Activated B cell treated with CpG ODN at 0.5 μM for 24 hours (primary cell): ENCODE results near the gene SMG6. TPM values are rescaled to one million over a fixed set of nuclear protein-coding genes. Genes with fewer than 3 reads are reported as not detected.

ENCODE experiments used
- ATAC-seq: fragments of 200-7000 bp; cut with Tn5 transposase; one replicate; pipeline ENCODE4 v1.10.0; 2021; ENCODE audit warnings: low read depth, mild to moderate bottlenecking, moderate library complexity
- CTCF ChIA-PET: fragments of 350-600 bp; sonication (Branson Sonifier 250); formaldehyde crosslinking; loops from one replicate; lab custom pipeline; 2021; ENCODE audit warnings: antibody characterized with exemption; lab: Charles Lee
- POLR2A ChIA-PET: fragments of 350-600 bp; sonication (Branson Sonifier 250); formaldehyde crosslinking; loops from one replicate; lab custom pipeline; 2021; ENCODE audit warnings: antibody characterized with exemption; lab: Charles Lee
- DNase-seq: peaks from one replicate; pipeline ENCODE4 v3.0.0; 2022
- H3K27ac Mint-ChIP-seq: one replicate; pipeline ENCODE4 v1.8.0; 2020; ENCODE audit warnings: mixed read lengths
- H3K27me3 Mint-ChIP-seq: one replicate; pipeline ENCODE4 v1.8.0; 2021; ENCODE audit warnings: mixed read lengths
- H3K36me3 Mint-ChIP-seq: one replicate; pipeline ENCODE4 v1.8.0; 2021; ENCODE audit warnings: low read depth, mixed read lengths
- H3K4me1 Mint-ChIP-seq: one replicate; pipeline ENCODE4 v1.8.0; 2021; ENCODE audit warnings: mixed read lengths
- H3K4me3 Mint-ChIP-seq: one replicate; pipeline ENCODE4 v1.8.0; 2020; ENCODE audit warnings: mild to moderate bottlenecking, mixed read lengths
- H3K9me3 Mint-ChIP-seq: one replicate; pipeline ENCODE4 v1.8.0; 2020; ENCODE audit warnings: mixed read lengths
- CTCF ChIP-seq: fragments of 200-600 bp; IDR thresholded peaks from one replicate; pipeline ENCODE4 v1.8.0; 2022; ENCODE audit warnings: antibody characterized with exemption, mild to moderate bottlenecking
- intact Hi-C: fragments of 100-400 bp; cut with micrococcal nuclease; formaldehyde crosslinking; loops from one replicate; pipeline ENCODE4 v1.15.1; 2024
- total RNA-seq: library from RNA; stranded (reverse); gene quantifications from 2 replicates; pipeline ENCODE4 v1.2.3, GENCODE V29; 2022

The SMG6 gene
- total RNA-seq, 1 donor from 2014 or later: 30.5 TPM

GRCh38 chr17:2068519-2069051 lies 235.0 kb downstream of the SMG6 start:
- no peak for TF ChIP-seq CTCF
- no peak for DNase-seq
- Mint-ChIP-seq H3K4me1 (peaks cover 53% of the 10 kb centered on the region), H3K27ac (no peak overlapping the region), H3K27me3 (no peaks in the 10 kb centered on the region), H3K9me3 (no peaks in the 10 kb centered on the region), H3K36me3 (peaks cover 46% of the 10 kb centered on the region), H3K4me3 (no peak overlapping the region)
- intact Hi-C loops: no loop called here
- ChIA-PET CTCF (interaction anchor here (0.8 to 1.2 kb wide), 3 partner anchors 9 to 176 kb away, joined by 3 to 4 read pairs (median 3); no protein-coding TSS in a partner anchor), POLR2A (interaction anchor here (1.5 to 24.5 kb wide), 2 partner anchors 11 to 20 kb away, joined by 6 to 449 read pairs; no protein-coding TSS in a partner anchor)
- no peak for ATAC-seq

GRCh38 chr17:2068031-2068518 lies 235.5 kb downstream of the SMG6 start:
- intact Hi-C loops: no loop called here
- TF ChIP-seq CTCF: no peak
- Mint-ChIP-seq H3K36me3 (peaks cover 47% of the 10 kb centered on the region), H3K9me3 (no peaks in the 10 kb centered on the region), H3K27ac (no peak overlapping the region), H3K4me1 (peaks cover 57% of the 10 kb centered on the region), H3K4me3 (no peak overlapping the region), H3K27me3 (no peaks in the 10 kb centered on the region)
- CTCF ChIA-PET: interaction anchor here (0.8 to 0.9 kb wide), 2 partner anchors 9 to 19 kb away, joined by 3 read pairs; no protein-coding TSS in a partner anchor
- DNase-seq (no peak), ATAC-seq (no peak)
- POLR2A ChIA-PET: interaction anchor here (1.5 to 24.5 kb wide), 2 partner anchors 10 to 20 kb away, joined by 6 to 449 read pairs; no protein-coding TSS in a partner anchor

GRCh38 chr17:2067608-2068024 lies 236.0 kb downstream of the SMG6 start:
- Mint-ChIP-seq H3K4me3 (no peak overlapping the region), H3K27ac (no peak overlapping the region), H3K4me1 (peaks cover 57% of the 10 kb centered on the region), H3K9me3 (no peaks in the 10 kb centered on the region), H3K27me3 (no peaks in the 10 kb centered on the region), H3K36me3 (peaks cover 47% of the 10 kb centered on the region)
- no peak for DNase-seq
- ChIA-PET POLR2A (interaction anchor here (1.5 to 24.5 kb wide), 2 partner anchors 10 to 21 kb away, joined by 6 to 449 read pairs; no protein-coding TSS in a partner anchor), CTCF (interaction anchor here (0.8 to 1.4 kb wide), 3 partner anchors 8 to 19 kb away, joined by 3 to 4 read pairs (median 3); no protein-coding TSS in a partner anchor)
- no peak for ATAC-seq
- intact Hi-C loops: no loop called here
- TF ChIP-seq CTCF: no peak

- ChIA-PET CTCF (interaction anchor here (1.4 kb wide), 1 partner anchor 9 kb away, joined by 4 read pairs; no protein-coding TSS in a partner anchor), POLR2A (interaction anchor here (24.5 kb wide), 1 partner anchor 21 kb away, joined by 449 read pairs; no protein-coding TSS in a partner anchor)
- H3K4me3 Mint-ChIP-seq: no peak overlapping the region
- DNase-seq (no peak), ATAC-seq (no peak)
- intact Hi-C loops: no loop called here
- H3K9me3 Mint-ChIP-seq: no peaks in the 10 kb centered on the region
- H3K4me1 Mint-ChIP-seq: peaks cover 57% of the 10 kb centered on the region
- no peaks in the 10 kb centered on the region for H3K27me3 Mint-ChIP-seq
- H3K27ac Mint-ChIP-seq: no peak overlapping the region
- peaks cover 46% of the 10 kb centered on the region for H3K36me3 Mint-ChIP-seq
- TF ChIP-seq CTCF: no peak
Measured at GRCh38 chr17:2067048-2067561, 236.5 kb downstream of the SMG6 start.

- Mint-ChIP-seq H3K4me1 (peaks cover 51% of the 10 kb centered on the region), H3K36me3 (peaks cover 47% of the 10 kb centered on the region), H3K4me3 (no peak overlapping the region), H3K27ac (no peak overlapping the region), H3K27me3 (no peaks in the 10 kb centered on the region), H3K9me3 (no peaks in the 10 kb centered on the region)
- ATAC-seq: no peak
- ChIA-PET POLR2A (interaction anchor here (24.5 kb wide), 1 partner anchor 22 kb away, joined by 449 read pairs; no protein-coding TSS in a partner anchor), CTCF (interaction anchor here (1.6 to 2.7 kb wide), 2 partner anchors 11 to 179 kb away, joined by 8 to 16 read pairs; partner anchors contain the start of gene HIC1)
- DNase-seq: no peak
- no peak for TF ChIP-seq CTCF
- intact Hi-C loops: loop anchor here (2.0 kb wide), 1 partner anchor 71 kb away; no protein-coding TSS in a partner anchor
Measured at GRCh38 chr17:2065949-2066400, 237.6 kb downstream of the SMG6 start.
